ENCODE results near the gene ERRFI1.
A peak's percentile ranks its signal among the peaks of the same experiment; 100 is the strongest.

ERRFI1 gene

DNA sequence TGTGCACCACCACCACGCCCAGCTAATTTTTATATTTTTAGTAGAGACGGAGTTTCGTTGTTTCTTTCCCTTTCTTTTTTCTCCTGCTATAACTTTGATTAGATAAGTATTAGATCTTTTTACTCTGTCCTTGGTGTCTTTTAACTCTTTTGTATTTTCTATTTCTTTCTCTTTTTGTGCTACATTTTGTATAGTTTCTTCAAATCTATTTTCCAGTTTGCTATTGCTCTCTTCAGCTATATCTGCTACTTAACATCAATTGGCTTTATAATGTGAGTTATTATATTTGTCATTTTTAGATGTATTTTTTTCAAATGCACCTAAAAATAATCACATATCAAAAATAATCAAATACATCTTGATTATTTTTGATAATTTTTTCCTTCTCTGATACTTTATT is 16.0 kb upstream of the ERRFI1 start:
- no peak for DNase-seq

DNA sequence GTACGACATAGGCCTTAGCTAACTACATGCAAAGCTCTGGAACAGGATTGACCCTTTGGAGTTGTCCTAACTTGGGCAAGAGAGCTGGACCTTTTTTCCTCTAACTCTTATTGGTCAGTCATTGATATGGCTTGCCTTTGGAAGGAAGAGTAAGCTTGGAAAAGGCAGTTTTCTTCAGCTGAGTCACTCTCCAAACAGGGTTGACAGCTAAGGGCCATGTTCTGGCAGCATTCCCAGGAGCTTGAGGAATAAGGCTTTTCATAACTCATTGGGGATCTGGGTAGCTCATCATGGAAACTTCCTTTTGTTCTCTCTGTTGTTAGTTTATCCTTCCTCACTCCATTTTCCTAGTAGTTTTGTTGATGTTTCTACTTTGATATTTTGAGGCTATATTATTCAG is 14.5 kb upstream of the ERRFI1 start:
- DNase-seq: no peak

DNA sequence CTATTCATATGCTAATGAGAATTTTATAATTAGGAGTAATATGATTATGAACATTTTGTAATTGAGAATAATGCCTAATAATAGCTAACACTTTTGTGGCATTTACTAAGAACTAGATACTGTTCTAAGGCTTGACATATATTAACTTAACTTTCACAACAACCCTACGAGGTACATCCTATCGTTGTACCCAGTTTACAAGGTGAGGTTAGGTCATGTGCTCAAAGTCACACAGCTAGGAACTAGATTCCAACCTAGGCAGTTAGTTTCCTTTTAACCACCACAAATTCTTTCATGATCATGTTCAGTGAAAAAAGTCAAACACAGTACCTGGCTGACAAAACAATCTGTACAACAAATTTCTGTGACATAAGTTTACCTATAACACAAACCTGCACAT is 13.0 kb upstream of the ERRFI1 start:
- DNase-seq: no peak

DNA sequence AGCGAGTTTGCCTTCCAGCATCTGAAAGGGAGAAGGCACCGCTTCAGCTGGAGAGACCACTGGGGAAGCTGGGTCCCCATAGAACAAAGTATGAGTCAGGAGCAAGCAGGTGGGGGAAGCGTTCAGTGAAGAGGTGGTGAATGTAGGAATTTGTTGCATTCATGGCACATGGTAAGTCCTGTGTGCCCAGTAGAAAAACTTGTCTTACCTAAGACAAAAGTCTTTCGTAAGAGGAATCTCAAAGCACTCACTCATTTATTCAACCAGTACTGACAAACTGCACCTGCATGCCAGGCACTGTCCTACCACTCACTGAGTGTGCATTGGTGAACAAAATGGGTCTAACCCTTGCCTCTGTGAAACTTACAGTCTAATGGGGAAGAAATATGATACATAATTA is 9.2 kb upstream of the ERRFI1 start:
- no peak for DNase-seq

DNA sequence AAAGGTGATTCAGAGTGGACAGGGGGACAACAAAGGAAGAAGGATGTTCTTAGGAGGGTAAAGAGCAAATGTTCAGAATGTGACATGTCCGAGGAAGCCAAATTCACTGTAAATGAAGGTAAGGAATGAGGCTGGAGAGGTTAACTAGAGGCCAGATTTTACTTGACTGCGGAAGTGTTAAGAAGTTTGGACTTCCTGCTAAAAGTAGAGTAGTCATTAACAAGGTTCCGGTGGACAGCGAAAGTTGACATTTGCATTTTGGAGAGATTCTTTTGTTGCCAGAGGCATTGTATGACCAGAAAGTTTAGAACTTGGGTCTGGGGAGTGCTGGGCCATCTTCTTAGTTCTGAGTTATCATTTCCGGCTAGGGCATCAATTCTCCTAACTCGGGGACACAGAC is 7.2 kb upstream of the ERRFI1 start:
- no peak for DNase-seq

DNA sequence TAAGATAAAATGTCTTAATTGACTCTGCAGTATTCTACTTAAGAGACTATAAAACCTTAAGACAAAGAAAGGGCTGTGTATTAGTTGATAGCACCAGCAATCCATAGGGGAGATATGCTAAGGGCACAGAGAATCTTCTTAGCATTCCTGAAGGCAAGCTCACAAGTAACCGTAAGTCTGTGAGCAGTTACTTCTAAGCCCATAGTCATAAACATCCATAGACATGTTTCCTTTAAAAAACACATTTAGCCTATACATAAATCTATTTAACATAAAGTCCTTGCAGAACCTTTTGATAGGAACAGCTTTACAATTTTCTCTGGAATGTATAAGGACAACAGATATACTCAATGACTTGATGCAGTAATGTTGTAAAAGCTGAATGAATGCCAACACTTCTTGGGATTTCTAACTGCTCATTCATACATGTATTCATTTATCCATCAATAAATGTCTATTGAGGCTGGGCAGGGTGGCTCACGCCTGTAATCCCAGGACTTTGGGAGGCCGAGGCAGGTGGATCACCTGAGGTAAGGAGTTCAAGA is 6.3 kb upstream of the ERRFI1 start:
- DNase-seq: no peak

DNA sequence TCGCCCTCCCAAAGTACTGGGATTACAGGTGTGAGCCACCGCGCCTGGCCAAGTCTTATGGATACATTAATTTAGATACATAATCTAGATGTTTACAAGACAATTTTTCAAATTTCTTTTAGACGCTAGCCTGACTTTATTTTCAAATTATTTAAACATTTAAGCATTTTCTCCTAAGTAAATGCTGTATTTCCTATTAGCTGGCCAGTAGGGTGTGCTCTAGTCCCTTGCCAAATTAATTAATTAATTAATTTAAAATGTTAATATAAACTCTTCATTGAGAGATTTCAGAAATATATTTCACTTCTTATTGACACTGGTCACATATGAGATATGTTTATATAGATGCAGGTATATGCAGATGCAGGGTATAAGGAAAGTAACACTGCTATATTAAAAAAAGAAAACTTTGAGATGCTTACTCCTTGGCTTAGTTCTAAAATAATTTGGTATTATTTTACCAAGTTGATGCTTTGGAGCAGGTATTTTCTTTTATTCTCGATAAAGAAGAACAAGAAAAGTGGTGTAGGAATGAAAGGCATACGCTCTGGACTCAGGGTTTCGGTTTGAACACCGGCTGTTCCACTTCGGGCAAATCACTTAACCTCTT is 5.2 kb upstream of the ERRFI1 start:
- peak; percentile 7 for DNase-seq

DNA sequence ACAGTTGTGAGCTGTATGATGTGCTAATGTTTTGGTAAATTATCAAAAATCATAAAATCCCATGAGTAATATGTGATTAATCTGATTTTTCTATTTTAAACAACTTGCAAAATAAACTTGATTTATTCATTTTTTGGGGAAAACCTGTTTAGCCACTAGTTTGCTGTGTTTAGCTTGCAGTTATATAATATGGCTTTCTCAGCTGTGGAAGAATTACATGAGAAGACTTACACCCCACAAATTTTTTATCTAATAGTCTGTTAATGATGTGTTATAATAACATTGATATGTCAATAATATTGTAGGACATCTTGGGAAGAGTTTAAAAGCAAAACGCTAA is 2.4 kb upstream of the ERRFI1 start:
- no peak for DNase-seq

DNA sequence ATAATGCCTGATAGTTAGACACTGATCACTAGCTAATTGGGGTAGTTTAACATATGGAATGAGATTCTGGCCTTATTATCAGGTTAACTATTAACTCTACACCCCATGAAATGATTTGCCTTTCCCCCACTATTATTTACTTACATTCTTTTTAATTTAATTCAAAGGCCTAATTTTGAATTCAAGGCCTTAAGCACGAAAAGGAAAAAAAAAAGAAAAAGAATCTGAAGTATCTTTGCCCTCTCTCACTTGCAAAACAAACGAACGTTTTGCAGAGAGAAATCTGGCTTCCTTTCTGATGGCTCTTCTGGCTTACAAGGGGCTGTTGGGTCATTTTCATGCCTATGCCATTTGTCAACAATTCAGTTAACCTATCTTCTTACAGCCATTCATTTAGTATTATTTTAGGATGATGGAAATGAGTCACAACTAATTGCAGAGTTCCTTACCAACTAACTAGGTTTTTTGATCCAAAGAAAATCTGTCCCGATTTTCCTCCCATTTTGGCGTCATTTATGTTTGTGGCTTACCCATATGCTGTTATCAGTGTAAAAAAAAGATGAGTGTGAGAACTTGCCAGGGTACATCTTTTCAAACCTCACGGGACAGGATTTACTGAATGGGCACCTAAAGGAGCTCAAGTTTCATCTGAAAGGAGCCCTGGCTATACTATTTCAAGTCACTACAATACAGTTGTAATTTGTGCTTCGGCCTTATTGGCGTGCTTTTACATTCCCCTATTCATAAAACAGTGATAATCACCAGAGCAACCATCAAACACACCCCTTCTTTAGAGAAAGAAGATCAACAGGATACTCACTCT is 1.9 kb upstream of the ERRFI1 start:
- no peak for DNase-seq

DNA sequence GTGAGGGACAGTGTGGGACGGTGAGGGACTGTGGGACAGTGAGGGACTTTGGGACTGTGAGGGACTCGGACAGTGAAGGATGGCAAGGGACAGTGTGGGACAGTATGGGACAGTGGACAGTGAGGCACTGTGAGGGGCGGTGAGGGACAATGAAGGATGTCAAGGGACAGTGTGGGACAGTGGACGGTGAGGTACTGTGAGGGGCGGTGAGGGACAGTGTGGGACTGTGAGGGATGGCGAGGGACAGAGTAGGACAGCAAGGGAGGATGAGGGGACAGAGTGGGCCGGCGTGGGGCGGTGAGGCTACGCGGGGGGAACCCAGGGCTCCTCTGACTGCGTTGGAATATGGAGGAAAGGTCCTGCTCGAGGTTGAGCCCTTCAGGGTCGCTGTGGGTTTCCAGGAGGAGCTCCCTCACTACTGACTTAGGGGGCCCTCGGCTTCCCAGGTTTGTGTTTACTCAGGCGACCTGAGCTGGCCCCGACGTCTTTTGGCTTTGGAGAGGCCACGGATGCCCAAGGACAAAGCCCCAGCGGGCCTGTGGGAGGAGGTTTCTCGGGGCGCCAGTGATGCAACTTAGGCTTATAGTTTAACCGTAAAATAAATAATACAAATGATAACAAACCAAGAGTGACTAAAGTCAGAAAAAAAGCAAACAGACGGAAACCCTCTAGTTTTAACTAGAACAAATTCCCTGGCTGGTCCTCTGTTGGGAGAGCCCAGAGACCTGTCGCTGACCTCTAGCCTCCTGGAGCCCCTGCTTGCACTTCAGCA is 1.1 kb upstream of the ERRFI1 start:
- no peak for DNase-seq

DNA sequence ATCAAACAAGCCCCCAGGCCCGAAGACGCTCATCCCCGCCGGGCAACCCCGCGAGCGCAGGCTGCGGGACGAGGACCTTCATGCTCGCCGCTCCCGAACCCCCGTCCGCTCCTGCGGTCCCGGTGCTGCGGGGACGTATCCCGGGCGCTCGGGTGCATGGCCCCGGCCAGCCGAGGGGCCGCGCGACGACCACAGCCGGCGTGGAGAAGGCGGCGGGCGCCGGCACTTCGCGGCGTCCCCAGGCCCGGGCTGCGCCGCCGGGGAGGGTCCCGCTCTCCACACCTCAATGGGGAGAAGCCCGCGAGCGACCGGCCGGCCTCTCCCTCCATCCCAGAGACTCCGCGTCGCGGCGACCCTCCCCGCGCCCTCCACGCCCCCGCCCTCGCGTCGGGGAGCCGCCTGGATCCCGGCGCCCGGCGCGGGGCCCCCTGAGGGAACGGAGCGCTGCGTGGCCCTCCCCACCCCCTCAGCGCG is 401 bp downstream of the ERRFI1 start:
- no peak for DNase-seq

DNA sequence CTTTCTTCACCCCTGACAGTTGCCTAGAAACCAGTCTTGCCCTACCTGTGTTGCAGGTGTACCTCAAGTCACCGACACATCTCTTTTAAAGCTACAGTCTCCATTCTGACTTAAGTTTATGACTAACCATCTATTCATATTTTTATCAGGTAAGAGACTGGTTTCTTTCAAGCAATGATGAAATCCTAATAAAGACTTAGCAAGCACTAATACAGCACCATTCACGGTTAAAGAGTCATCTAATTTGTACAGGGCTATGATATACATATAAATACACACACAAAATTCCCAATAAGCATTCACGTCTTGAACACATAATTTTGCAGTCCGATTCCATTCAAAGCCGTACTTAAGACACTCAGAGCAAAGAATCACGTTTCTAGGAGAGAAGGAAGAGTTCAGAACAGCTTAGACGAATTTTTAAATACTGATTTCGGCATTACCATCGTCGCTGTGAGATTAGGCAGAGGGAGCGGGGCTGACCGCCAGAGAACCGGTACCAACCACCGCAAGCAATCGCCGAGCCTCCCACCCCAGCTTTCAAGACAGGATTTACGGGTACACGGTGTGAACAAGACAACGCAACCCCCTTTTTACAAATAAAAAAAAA is 943 bp downstream of the ERRFI1 start:
- DNase-seq: no peak

DNA sequence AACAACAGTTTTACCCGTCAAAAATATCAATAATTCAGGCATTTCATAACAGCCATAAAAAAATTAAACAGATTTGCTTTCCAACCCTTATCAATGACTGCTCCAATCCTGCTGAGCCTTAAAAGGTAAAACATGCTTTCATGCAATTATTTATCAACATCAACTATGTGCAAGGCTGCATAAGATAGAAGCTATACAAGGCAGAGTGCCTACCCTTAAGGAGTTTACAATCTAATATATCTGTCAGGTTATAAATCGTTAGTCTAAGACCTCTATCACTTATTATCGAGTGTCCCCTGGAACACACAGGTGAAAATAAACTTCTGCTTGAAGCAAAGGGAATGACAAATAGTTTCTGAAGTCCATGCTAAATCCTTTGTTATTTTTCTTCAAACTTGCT is 1.8 kb downstream of the ERRFI1 start:
- DNase-seq: no peak

DNA sequence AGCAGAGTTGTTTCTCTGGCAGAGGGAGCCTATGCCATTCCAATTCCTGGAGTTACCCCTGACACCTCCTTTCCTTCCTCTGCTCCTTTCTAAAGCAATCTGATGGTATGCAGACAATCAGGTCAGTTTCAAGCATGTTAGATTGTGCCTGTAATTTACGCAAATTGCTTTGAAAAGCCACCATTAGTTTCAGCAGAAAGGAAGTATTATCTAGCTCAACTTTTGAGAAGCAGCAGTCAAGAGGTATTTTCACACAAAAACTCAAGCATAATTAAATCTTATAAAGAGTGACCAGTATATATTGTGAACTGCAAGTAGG is 2.2 kb downstream of the ERRFI1 start:
- DNase-seq: no peak

DNA sequence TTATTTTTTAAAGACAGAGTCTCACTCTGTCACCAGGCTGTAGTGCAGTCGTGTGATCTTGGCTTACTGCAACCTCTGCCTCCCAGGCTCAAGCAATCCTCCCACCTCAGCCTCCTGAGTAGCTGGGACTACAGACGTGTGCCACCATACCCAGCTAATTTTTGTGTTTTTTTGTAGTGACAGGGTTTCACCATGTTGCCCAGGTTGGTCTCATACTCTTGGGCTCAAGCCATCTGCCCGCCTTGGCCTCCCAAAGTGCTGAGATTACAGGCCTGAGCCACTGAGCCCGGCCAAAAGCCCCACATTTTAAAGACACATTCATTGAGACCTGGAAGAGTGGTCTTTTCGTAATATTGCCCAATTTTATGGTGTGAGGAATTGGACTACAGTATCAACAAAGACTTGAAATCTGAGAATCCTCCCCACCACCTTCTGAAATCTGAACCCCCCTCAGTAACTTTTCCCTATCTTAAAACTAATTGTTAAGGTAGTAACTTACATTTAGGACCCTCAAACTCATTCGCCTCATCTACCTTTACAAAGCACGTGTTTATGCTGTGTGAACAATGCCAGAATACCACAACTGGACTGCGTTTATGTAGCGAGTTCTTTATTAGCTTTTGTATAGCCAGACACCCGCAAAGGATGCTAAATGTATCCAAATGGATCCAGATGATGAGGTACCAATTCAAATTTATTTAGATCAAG is 2.7 kb downstream of the ERRFI1 start:
- DNase-seq: no peak

DNA sequence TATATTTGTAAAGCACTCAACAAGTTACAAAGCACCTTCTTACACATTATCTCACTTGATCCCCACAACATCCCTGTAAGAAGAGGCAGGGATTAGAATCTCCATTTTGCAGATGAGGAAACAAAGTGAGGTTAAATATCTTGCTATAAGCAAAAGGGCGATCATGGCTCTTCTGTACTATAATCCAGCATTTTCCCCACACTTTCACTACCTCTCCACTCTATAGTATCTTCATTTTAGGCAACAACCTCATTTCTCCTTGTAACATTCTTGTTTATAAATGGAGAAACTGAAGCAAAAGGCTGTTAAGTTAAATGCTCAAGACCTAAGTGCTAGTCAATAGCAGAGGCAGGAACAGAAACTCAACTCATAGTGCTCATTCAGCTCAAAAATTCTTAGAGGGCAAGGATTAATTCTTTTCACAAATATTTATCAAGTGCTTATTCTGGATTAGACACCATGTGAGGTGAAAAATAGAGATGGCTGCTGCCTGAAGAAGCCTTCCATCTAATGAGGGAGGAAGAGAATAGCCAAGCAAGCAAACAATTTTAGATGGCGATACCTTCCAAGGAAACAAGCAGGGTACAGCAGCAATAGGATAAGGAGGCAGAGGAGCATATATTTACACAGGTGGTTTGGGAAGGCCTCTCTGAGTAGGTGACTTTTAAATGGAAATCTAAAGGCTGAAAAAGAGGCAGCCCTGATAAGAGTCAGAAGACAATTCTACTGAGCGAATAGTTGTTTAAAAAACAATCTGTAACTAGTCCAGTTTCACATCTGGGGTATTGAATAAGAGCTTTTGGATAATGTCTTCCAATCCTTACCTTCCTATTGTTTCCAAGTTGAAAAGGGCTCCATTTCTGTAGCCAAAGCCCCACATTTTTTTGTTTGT is 3.5 kb downstream of the ERRFI1 start:
- no peak for DNase-seq

DNA sequence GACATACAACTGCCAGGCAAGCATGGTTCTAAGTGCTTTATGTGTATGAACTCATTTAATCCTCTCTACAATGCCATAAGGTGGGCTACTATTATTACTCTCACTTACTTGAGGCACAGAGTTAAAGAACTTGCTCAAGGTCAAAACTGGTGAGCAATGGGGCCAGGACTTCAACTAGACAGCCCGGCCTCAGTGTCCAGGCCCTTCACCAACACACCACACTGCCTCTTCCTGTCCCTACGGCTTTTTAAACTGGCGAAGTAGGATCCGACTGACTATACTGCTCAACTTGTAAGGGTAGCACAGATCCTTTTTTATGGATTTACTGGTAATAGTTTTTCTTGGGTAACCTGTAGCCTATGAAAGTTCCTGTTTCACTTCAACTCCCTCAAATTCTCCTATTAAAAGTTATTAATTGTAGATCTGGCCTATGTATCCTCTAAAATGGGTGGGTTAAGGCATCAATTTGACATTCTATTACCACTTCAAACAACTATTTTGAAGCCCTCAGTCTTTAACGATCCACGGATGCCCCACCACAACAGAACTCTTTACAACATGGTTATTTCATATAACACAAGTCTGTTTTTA is 4.3 kb downstream of the ERRFI1 start:
- DNase-seq: no peak

DNA sequence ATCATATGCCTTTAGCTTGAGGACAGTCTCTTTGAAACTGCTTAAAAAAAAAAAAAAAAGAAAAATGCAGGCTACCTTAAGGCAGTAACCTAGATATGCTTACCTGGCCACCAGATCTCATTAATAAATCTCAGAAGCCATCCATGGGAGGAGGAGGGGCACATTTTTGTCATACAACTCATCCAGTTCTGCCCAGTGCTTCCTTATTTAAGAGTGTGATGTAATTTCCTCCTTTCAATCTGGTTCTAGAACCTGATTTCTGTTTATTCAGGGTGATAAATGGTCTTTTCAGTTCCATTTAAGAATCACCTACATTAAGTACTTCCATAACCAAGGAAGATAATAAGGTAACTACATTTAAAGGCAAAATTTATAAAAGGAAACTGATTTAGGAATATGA is 6.1 kb downstream of the ERRFI1 start:
- no peak for DNase-seq

DNA sequence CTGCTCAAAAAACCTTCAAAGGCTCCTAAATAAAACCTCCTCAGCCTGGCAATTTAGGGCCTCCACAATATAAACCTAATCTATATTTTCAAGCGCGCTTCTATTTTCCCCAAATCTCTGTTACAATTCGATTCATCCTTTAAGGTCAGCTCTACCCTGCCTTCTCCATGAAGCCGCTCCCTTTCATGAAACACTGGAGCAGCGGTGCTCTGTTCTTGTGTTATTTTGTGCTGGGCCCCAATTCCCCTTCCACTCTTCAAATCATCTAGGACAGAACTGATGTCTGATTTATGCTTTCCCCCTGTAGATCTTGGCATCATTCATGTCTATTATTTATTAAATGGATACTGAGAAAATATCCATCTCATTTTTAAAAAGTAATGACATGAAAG is 6.9 kb downstream of the ERRFI1 start:
- no peak for DNase-seq

DNA sequence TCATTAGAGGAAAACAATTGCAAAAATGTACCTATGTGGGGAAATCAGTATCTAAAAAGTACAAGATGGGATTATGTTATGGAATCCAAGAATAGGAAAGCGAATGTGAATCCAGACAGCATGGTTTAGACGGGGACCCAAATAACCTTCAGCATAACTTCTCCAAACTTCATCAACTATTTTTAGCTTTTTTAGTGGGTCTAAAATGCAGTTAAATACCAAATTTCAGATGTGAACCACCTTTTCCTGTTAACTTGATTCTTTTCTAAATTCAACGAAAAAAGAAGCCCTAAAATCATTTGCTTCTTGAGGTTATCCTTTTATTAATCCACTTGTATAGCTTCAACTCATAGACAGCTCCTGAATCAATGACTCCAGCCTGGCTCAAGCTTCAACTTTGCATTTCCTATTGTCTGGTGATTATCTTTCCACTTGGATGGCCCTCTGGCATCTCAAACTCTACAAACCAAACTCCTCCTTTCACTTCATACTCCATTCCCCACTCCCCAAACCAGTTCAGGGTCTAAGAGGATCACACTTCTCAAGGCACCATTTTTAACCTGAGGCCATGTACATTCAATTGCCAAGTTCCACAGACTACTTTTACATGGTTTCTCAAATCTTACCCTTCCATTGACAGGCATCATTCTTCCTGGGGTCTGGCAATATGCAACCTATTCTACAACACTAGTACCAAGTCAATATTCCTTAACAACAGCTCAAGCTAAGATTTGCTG is 7.4 kb downstream of the ERRFI1 start:
- no peak for DNase-seq

Data from activated gamma-delta T cell treated with Interleukin-2 at 50 U/mL for 16 hours (primary cell).